HCT116 (cell line): ENCODE results near the gene BAD. TPM values are rescaled to one million over a fixed set of nuclear protein-coding genes. Genes with fewer than 3 reads are reported as not detected.
A peak's percentile ranks its signal among the peaks of the same experiment; 100 is the strongest.

Source experiments
- ATAC-seq: fragments of 200-7000 bp; cut with Tn5 transposase; 2 replicates; pipeline ENCODE4 v1.9.1; 2020; ENCODE audit warnings: mild to moderate bottlenecking, moderate library complexity
- BruUV-seq: library from RNA; stranded (reverse); fragments of 400-500 nt; replicated peaks from 2 replicates; lab custom pipeline; 2021; lab: Mats Ljungman, UMichigan
- CTCF ChIA-PET: fragments of 300-600 bp; sonication (Branson Sonifier 250); formaldehyde crosslinking; loops from one replicate; lab custom pipeline; 2021; ENCODE audit warnings: antibody characterized with exemption; lab: Charles Lee
- POLR2A ChIA-PET: fragments of 300-600, 350-600 bp; sonication (Branson Sonifier 250); formaldehyde crosslinking; loops from one replicate; lab custom pipeline; 2021; ENCODE audit warnings: antibody characterized with exemption; lab: Charles Lee
- RAD21 ChIA-PET, 2 experiments: fragments of 300-600 bp; sonication (Branson Sonifier 250); formaldehyde crosslinking; loops; one replicate each; lab custom pipeline; 2023; ENCODE audit warnings: low total read pairs in 2 of 2; ENCODE audit not compliant: uncharacterized antibody in 2 of 2, unreplicated experiment in 2 of 2, low non-redundant PET in 1 of 2; lab: Charles Lee
- DNase-seq: peaks from one replicate; pipeline ENCODE4 v3.0.0-alpha.2; 2010; ENCODE audit warnings: low read depth, low spot score
- H2AFZ ChIP-seq: fragments of 200-600 bp; shearing (Covaris generic), sonication (generic); 2 replicates; pipeline ENCODE4 v1.6.1; 2017; ENCODE audit warnings: low read depth, mixed run types, mixed read lengths, antibody characterized with exemption, low read length; ENCODE audit not compliant: poor library complexity, severe bottlenecking
- H3K27ac ChIP-seq: 2 replicates; pipeline ENCODE4 v1.5.1; 2012; ENCODE audit warnings: low read depth, low read length
- H3K27me3 ChIP-seq: fragments of 200-600 bp; sonication (generic); 2 replicates; pipeline ENCODE4 v1.6.1; 2016; ENCODE audit warnings: mixed run types, low read length, mixed read lengths; ENCODE audit not compliant: insufficient read depth
- H3K36me3 ChIP-seq, 2 experiments: fragments of 200-500 bp in 1 of 2; fragments of 200-600 bp in 1 of 2; sonication (Bioruptor generic) in 1 of 2; sonication (generic) in 1 of 2; 2 replicates each; pipeline versions ENCODE4 v1.5.1 to v1.6.1; 2014 to 2016; ENCODE audit warnings: low read length in 2 of 2, inconsistent platforms in 1 of 2, mixed read lengths in 1 of 2, mixed run types in 1 of 2; ENCODE audit not compliant: insufficient read depth in 2 of 2, control insufficient read depth in 1 of 2
- H3K4me1 ChIP-seq, 2 experiments: fragments of 200-600 bp in 1 of 2; sonication (generic) in 1 of 2; 2 replicates each; pipeline versions ENCODE4 v1.5.1 to v1.6.1; 2012 to 2017; ENCODE audit warnings: low read length in 2 of 2, inconsistent platforms in 1 of 2, mild to moderate bottlenecking in 1 of 2, mixed read lengths in 1 of 2, mixed run types in 1 of 2, moderate library complexity in 1 of 2; ENCODE audit not compliant: insufficient read depth in 2 of 2, control insufficient read depth in 1 of 2
- H3K4me2 ChIP-seq: fragments of 200-600 bp; sonication (generic); 2 replicates; pipeline ENCODE4 v1.6.1; 2017; ENCODE audit warnings: mixed run types, low read length, mixed read lengths
- H3K4me3 ChIP-seq, 2 experiments: fragments of 200-600 bp in 1 of 2; sonication (generic) in 1 of 2; replicated peaks in 1 of 2; 2 replicates each; pipeline ENCODE4 v1.5.1; 2011 to 2016; ENCODE audit warnings: low read length in 2 of 2, control low read depth in 1 of 2, low read depth in 1 of 2, mild to moderate bottlenecking in 1 of 2, mixed read lengths in 1 of 2, mixed run types in 1 of 2
- H3K79me2 ChIP-seq: fragments of 200-600 bp; sonication (generic); 2 replicates; pipeline ENCODE4 v1.6.1; 2017; ENCODE audit warnings: mild to moderate bottlenecking, mixed run types, low read length, moderate library complexity, mixed read lengths; ENCODE audit not compliant: insufficient read depth
- H3K9ac ChIP-seq: fragments of 200-600 bp; sonication (generic); 2 replicates; pipeline ENCODE4 v1.6.1; 2016; ENCODE audit warnings: low read length, mixed read lengths
- H3K9me2 ChIP-seq: fragments of 200-600 bp; sonication (generic), shearing (Covaris generic); 2 replicates; pipeline ENCODE4 v1.6.1; 2017; ENCODE audit warnings: mixed run types, mild to moderate bottlenecking, moderate library complexity; ENCODE audit not compliant: insufficient read depth
- H3K9me3 ChIP-seq, 2 experiments: fragments of 200-500 bp in 1 of 2; fragments of 200-600 bp in 1 of 2; sonication (Bioruptor generic) in 1 of 2; sonication (generic) in 1 of 2; 2 replicates each; pipeline ENCODE4 v1.6.1; 2014 to 2017; ENCODE audit warnings: low read length in 2 of 2, mixed read lengths in 2 of 2, inconsistent platforms in 1 of 2, low read depth in 1 of 2, mild to moderate bottlenecking in 1 of 2, mixed run types in 1 of 2, moderate library complexity in 1 of 2; ENCODE audit not compliant: control insufficient read depth in 1 of 2, insufficient read depth in 1 of 2
- H4K20me1 ChIP-seq: fragments of 200-600 bp; sonication (generic), shearing (Covaris generic); 2 replicates; pipeline ENCODE4 v1.6.1; 2017; ENCODE audit warnings: mixed run types, mild to moderate bottlenecking, moderate library complexity; ENCODE audit not compliant: insufficient read depth
- CBX3 ChIP-seq: IDR thresholded peaks from 2 replicates; pipeline ENCODE4 v1.6.1; 2012; ENCODE audit warnings: low read depth
- CEBPB ChIP-seq: IDR thresholded peaks from 2 replicates; pipeline ENCODE4 v1.6.1; 2012; ENCODE audit warnings: low read depth
- ELF1 ChIP-seq: IDR thresholded peaks from 2 replicates; pipeline ENCODE4 v1.6.1; 2012; ENCODE audit warnings: low read depth, borderline replicate concordance
- EZH2phosphoT487 ChIP-seq: fragments of 200-600 bp; IDR thresholded peaks from 2 replicates; pipeline ENCODE4 v1.6.1; 2018; ENCODE audit warnings: antibody characterized with exemption, borderline replicate concordance
- FOSL1 ChIP-seq: IDR thresholded peaks from 2 replicates; pipeline ENCODE4 v1.6.1; 2012; ENCODE audit warnings: low read depth
- POLR2A ChIP-seq: IDR thresholded peaks from 2 replicates; pipeline ENCODE4 v1.7.0; 2011; ENCODE audit warnings: borderline replicate concordance; ENCODE audit not compliant: insufficient read depth, insufficient read length; ENCODE audit errors: extremely low read depth
- POLR2AphosphoS5 ChIP-seq: IDR thresholded peaks from 2 replicates; pipeline ENCODE4 v1.6.1; 2011; ENCODE audit warnings: mild to moderate bottlenecking, low read depth, low read length, moderate library complexity
- SP1 ChIP-seq: IDR thresholded peaks from 2 replicates; pipeline ENCODE4 v1.6.1; 2012; ENCODE audit warnings: low read depth
- SRF ChIP-seq: IDR thresholded peaks from 2 replicates; pipeline ENCODE4 v1.6.1; 2012; ENCODE audit warnings: low read depth
- TCF7L2 ChIP-seq: IDR thresholded peaks from 2 replicates; pipeline ENCODE4 v1.7.0; 2011; ENCODE audit warnings: borderline replicate concordance, inconsistent platforms; ENCODE audit not compliant: insufficient read depth, insufficient read length; ENCODE audit errors: extremely low read depth
- ZFX ChIP-seq: fragments of 450-650 bp; IDR thresholded peaks from 2 replicates; pipeline ENCODE4 v1.6.1; 2017
- ZNF274 ChIP-seq: fragments of 200-500 bp; sonication (Bioruptor generic); IDR thresholded peaks from 2 replicates; pipeline ENCODE4 v1.6.1; 2014; ENCODE audit warnings: mild to moderate bottlenecking, low read depth, low read length, inconsistent platforms
- intact Hi-C: fragments of 100-400 bp; cut with micrococcal nuclease; formaldehyde crosslinking; loops from 2 replicates; pipeline ENCODE4 v1.10.0; 2022
- total RNA-seq: library from RNA; stranded (reverse); gene quantifications from one replicate; pipeline ENCODE4 v1.2.1, GENCODE V29; 2021; ENCODE audit not compliant: unreplicated experiment
- TF ChIP-seq, protein P1 (sequence below): IDR thresholded peaks from 2 replicates; pipeline ENCODE4 v1.6.1; 2012; ENCODE audit warnings: low read depth
- TF ChIP-seq, protein P2 (sequence below), 3 experiments: fragments of 200-600 bp in 1 of 3; sonication (generic) in 1 of 3; IDR thresholded peaks in 2 of 3; conservative IDR thresholded peaks in 1 of 3; 2 replicates each; pipeline ENCODE4 v1.5.1; 2012 to 2017; ENCODE audit warnings: low read depth in 2 of 3, low read length in 2 of 3, antibody characterized with exemption in 1 of 3, borderline replicate concordance in 1 of 3, control low read depth in 1 of 3, mild to moderate bottlenecking in 1 of 3, mixed read lengths in 1 of 3, mixed run types in 1 of 3, moderate library complexity in 1 of 3; ENCODE audit not compliant: insufficient read depth in 1 of 3

BAD gene
- total RNA-seq, 1 experiment from 2014 or later, result 51.9 TPM

DNA sequence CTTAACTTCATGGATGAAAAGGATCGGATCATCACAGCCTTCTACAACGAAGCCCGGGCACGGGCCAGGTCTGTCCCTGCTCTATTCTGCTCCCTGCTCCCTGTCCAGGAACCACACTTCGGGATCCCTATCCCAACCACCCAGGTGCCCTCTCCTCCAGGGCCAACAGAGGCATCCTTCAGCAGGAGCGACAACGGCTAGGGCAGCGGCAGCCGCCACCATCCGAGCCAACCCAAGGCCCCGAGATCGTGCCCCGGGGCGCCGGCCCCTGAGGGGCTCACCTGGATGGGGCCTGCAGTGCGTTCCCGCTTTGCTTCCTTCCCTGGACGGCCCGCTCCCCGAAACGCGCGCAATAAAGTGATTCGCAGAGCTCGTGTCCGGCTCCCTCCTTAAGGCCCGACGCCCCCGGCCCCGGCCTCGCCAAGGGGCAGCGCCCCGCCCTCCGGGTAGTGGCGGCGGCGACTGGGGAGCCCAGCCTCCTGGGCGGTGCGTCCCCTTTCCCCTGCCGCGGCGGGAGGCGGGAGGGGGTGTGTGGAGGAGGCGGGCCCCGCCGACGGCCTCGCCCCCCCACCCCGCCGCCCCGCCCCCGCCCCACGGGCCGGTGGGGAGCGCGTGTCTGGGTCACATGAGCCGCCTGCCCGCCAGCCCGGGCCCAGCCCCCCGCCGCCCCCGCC is 50.4 kb downstream of the BAD start, which contains the start of gene VEGFB:
TSS of gene VEGFB (plus strand) at position 672 of the 674 bp plus-strand sequence. CDS start 250 bp downstream, outside the sequence.
- ChIA-PET POLR2A (interaction anchor here (1.2 to 3.1 kb wide), 2 partner anchors 7 to 70 kb away, joined by 3 to 11 read pairs; partner anchors contain the start of gene FKBP2), RAD21 (no interaction called here)
- intact Hi-C loops, result no loop called here
- Histone ChIP-seq H3K4me3 (peak within 1 kb of the TSS; percentile 63 to 79), H3K4me2 (peak within 1 kb of the TSS; percentile 100), H2AFZ (no peak within 1 kb of the TSS), H3K4me1 (peaks cover 26 to 66% of the 10 kb centered on the region in 2 experiments), H3K36me3 (0 out of 4 replicates have a peak, but pooled peaks cover 0 to 8% of the 10 kb centered on the region in 2 experiments), H3K79me2 (peaks cover 8% of the 10 kb centered on the region), H3K9me2 (no peaks in the 10 kb centered on the region), H3K9me3 (no peaks in the 10 kb centered on the region)
- TF ChIP-seq ZFX (peak; percentile 43; the same call in 1 of the 2 replicates), SRF (no peak), POLR2AphosphoS5 (peak; percentile 76)
- TF ChIP-seq, all 23 proteins: peak for 2
- Histone ChIP-seq H4K20me1 (no peaks in the 10 kb centered on the region), H3K27me3 (no peaks in the 10 kb centered on the region), H3K27ac (peak within 1 kb of the TSS; percentile 87), H3K9ac (peak within 1 kb of the TSS; percentile 78)
- CTCF ChIA-PET, result no interaction called here
- BruUV-seq, result TSS peak; percentile 55
- DNase-seq (no peak), ATAC-seq (peak; percentile 71)

DNA sequence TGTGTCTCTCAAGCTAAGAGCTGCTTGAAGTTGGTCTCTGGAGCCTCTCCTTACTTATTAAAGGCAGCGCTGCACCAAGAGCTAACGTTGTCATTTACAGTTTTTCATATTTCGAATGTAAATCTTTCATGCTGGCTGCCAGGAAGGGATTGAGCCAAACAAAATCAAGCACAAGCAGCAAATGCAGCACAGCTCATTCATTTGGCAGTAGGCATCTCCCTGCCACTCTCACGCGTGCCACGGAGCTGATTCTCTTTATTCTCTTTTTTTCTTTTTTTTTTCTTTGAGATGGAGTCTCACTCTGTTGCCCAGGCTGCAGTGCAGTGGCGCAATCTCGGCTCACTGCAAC is 51.5 kb downstream of the BAD start:
- DNase-seq, result no peak
- Histone ChIP-seq H3K79me2 (peaks cover 8% of the 10 kb centered on the region), H3K27ac (no peak overlapping the region; the same call in 1 of the 2 replicates), H3K9ac (no peak overlapping the region), H2AFZ (no peak overlapping the region), H3K9me3 (no peaks in the 10 kb centered on the region), H3K4me3 (peak overlapping the region in 1 of 2 experiments; percentile 62; a peak in 1 of 4 replicates), H3K36me3 (0 out of 4 replicates have a peak, but pooled peaks cover 0 to 7% of the 10 kb centered on the region in 2 experiments), H4K20me1 (no peaks in the 10 kb centered on the region), H3K4me1 (peaks cover 24 to 61% of the 10 kb centered on the region in 2 experiments), H3K9me2 (no peaks in the 10 kb centered on the region), H3K27me3 (no peaks in the 10 kb centered on the region), H3K4me2 (peak overlapping the region; percentile 85; the same call in 1 of the 2 replicates)
- no TSS peak for BruUV-seq
- ChIA-PET POLR2A (interaction anchor here (3.1 kb wide), 1 partner anchor 8 kb away, joined by 11 read pairs; the partner anchor contains the start of gene FKBP2), RAD21 (no interaction called here), CTCF (interaction anchor here (0.8 to 1.5 kb wide), 2 partner anchors 71 to 85 kb away, joined by 3 read pairs; partner anchors contain the start of genes PRDX5 and TRMT112)
- no peak for ATAC-seq
- intact Hi-C loops, result no loop called here
- TF ChIP-seq CBX3 (no peak), ELF1 (no peak), FOSL1 (no peak), POLR2A (no peak), SP1 (no peak), ZNF274 (no peak), POLR2AphosphoS5 (no peak), CEBPB (no peak), EZH2phosphoT487 (no peak), TCF7L2 (no peak)
- TF ChIP-seq, protein P1, sequence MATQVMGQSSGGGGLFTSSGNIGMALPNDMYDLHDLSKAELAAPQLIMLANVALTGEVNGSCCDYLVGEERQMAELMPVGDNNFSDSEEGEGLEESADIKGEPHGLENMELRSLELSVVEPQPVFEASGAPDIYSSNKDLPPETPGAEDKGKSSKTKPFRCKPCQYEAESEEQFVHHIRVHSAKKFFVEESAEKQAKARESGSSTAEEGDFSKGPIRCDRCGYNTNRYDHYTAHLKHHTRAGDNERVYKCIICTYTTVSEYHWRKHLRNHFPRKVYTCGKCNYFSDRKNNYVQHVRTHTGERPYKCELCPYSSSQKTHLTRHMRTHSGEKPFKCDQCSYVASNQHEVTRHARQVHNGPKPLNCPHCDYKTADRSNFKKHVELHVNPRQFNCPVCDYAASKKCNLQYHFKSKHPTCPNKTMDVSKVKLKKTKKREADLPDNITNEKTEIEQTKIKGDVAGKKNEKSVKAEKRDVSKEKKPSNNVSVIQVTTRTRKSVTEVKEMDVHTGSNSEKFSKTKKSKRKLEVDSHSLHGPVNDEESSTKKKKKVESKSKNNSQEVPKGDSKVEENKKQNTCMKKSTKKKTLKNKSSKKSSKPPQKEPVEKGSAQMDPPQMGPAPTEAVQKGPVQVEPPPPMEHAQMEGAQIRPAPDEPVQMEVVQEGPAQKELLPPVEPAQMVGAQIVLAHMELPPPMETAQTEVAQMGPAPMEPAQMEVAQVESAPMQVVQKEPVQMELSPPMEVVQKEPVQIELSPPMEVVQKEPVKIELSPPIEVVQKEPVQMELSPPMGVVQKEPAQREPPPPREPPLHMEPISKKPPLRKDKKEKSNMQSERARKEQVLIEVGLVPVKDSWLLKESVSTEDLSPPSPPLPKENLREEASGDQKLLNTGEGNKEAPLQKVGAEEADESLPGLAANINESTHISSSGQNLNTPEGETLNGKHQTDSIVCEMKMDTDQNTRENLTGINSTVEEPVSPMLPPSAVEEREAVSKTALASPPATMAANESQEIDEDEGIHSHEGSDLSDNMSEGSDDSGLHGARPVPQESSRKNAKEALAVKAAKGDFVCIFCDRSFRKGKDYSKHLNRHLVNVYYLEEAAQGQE, result no peak
- TF ChIP-seq, protein P2, sequence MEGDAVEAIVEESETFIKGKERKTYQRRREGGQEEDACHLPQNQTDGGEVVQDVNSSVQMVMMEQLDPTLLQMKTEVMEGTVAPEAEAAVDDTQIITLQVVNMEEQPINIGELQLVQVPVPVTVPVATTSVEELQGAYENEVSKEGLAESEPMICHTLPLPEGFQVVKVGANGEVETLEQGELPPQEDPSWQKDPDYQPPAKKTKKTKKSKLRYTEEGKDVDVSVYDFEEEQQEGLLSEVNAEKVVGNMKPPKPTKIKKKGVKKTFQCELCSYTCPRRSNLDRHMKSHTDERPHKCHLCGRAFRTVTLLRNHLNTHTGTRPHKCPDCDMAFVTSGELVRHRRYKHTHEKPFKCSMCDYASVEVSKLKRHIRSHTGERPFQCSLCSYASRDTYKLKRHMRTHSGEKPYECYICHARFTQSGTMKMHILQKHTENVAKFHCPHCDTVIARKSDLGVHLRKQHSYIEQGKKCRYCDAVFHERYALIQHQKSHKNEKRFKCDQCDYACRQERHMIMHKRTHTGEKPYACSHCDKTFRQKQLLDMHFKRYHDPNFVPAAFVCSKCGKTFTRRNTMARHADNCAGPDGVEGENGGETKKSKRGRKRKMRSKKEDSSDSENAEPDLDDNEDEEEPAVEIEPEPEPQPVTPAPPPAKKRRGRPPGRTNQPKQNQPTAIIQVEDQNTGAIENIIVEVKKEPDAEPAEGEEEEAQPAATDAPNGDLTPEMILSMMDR (IDR thresholded peaks at IDR 0.05 in 2 of 3, conservative IDR thresholded peaks at IDR 0.05 in 1 of 3; ENCODE audit: borderline replicate concordance in 1 of 3, insufficient read depth in 1 of 3, low read depth in 2 of 3, low read length in 2 of 3), result no peak
